Measurements from ENCODE around the gene NFIX. TPM values are rescaled to one million over a fixed set of nuclear protein-coding genes. Genes with fewer than 3 reads are reported as not detected.

NFIX gene
- total RNA-seq, 4 donors from 2014 or later: 32.3 to 81.2 (median 51.6) TPM

DNA sequence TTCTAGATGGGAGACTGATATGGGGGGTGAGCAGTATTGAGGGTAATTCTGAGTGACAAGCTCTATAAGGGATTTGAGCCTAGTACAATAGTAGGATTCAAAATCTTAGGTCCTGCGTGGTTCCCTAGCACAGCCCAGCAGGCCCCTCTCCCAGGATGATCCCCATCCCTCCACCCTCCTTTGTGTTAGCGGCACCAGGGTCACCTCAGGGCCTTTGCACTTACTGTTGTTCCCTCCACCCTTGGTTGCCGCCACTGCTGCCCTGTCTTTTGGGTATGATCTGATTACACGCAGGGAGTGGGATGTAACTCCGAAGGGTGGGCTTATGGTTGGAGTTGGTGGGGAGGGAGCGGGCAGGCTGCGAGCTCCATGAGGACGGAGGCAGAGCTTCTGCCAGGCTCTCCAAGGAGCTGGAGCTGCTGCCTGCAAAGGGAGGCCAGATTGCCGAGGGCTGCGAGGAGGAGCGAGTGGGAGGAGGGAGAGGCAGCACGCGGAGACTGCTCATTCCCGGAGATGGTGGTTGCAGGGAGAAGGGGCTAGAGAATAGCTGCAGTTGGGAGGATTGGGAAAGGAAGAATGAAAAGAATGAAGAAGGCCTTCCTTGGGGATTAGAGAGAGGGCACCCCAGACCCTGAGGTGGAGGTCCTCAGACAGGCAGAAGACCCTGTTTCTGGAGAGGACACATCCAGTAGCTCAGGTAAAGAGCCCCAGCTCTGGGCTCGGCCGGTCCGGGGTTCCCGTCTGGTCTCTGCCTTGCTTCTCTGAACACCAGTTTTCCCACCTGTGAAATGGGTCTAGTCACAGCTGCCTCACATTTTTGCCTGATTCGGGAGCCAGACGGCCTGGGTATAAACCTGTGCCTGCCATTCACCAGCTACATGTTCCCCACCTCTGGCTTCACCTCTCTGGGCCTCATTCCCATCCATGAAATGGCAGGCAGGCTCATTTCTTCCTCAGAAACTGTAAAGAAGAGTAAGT, 128.0 kb downstream of the NFIX start:
- no peak overlapping the region for H3K27ac ChIP-seq
- peaks cover 0 to 31% (median 0%) of the 10 kb centered on the region in 3 donors for H3K36me3 ChIP-seq
- H3K4me1 ChIP-seq: peaks cover 19 to 31% (median 20%) of the 10 kb centered on the region in 3 donors
- H3K4me3 ChIP-seq: no peak overlapping the region
- no peaks in the 10 kb centered on the region for H3K27me3 ChIP-seq
- DNase-seq: no peak
- H3K9me3 ChIP-seq: no peaks in the 10 kb centered on the region
- 92 to 95% methylated on average over 15 to 17 of the region's 20 CpGs for WGBS, 2 donors
- TF ChIP-seq POLR2A (IDR thresholded peaks at IDR 0.05): no peak
- TF ChIP-seq, protein P1, sequence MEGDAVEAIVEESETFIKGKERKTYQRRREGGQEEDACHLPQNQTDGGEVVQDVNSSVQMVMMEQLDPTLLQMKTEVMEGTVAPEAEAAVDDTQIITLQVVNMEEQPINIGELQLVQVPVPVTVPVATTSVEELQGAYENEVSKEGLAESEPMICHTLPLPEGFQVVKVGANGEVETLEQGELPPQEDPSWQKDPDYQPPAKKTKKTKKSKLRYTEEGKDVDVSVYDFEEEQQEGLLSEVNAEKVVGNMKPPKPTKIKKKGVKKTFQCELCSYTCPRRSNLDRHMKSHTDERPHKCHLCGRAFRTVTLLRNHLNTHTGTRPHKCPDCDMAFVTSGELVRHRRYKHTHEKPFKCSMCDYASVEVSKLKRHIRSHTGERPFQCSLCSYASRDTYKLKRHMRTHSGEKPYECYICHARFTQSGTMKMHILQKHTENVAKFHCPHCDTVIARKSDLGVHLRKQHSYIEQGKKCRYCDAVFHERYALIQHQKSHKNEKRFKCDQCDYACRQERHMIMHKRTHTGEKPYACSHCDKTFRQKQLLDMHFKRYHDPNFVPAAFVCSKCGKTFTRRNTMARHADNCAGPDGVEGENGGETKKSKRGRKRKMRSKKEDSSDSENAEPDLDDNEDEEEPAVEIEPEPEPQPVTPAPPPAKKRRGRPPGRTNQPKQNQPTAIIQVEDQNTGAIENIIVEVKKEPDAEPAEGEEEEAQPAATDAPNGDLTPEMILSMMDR (IDR thresholded peaks at IDR 0.05): no peak
- intact Hi-C loops (cut with DNase I): no loop called here

DNA sequence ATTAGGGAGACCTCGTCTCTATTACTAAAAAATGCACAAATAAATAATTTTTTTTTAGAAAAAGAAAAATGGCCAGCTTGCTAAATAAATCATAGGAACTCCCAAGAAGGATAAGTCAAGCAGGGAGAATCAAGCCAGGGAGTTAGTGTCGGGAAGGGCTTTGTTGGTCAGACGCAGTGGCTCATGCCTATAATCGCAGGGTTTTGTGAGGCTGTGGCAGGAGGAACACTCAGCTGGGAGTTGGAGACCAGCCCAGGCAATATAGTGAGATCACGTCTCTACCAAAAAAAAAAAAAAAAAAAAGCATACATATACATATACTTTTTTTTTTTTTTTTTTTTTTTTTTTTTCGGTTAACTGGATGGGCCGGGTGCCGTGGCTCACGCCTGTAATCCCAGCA, 131.8 kb downstream of the NFIX start:
- WGBS, 2 donors: 84 to 87% methylated on average over 5 to 7 of the region's 9 CpGs
- TF ChIP-seq, protein P1 (IDR thresholded peaks at IDR 0.05): no peak
- TF ChIP-seq POLR2A (IDR thresholded peaks at IDR 0.05): no peak
- no peak for DNase-seq
- Histone ChIP-seq H3K4me3 (no peak overlapping the region), H3K4me1 (peaks cover 0 to 6% (median 0%) of the 10 kb centered on the region in 3 donors), H3K27ac (no peak overlapping the region), H3K9me3 (no peaks in the 10 kb centered on the region), H3K27me3 (no peaks in the 10 kb centered on the region), H3K36me3 (peaks cover 0 to 24% (median 0%) of the 10 kb centered on the region in 3 donors)
- intact Hi-C loops (cut with DNase I): no loop called here

DNA sequence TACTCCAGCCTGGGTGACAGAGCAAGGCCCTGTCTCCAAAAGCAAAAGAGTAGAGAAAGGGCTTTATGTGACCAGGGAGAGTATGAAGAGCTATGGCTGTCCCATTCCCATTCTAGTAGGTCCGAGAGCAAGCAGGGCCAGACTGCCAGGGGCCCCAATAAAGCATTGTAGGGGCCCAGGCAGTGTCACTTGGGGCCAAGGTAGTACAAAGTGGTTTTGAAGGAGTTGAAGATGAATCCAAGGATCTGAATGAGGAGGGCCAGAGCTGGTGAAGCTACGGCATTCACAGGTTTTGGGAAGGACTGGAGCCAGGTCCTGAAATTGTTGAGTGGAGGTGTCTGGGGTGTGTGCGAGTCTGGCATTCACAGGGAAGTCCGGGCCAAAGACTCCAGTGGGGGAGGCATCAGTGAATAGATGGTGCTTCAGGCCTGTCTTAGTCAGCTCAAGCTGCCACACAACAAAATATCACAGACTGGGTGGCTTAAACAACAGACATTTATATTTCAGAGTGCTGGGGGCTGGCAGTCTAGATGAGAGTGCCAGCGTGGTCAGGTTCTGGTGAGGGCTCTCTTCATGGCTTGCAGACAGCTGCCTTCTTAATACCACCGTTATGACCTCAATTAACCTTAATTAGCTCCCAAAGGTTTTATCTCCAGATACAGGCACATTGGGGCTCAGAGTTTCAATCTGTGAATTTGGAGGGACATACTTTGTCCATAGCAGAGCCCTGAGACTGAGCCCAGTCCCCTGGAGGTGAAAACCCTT, 132.7 kb downstream of the NFIX start:
- WGBS, 2 donors: 85 to 90% methylated on average over 2 to 6 of the region's 6 CpGs
- Histone ChIP-seq H3K27me3 (no peaks in the 10 kb centered on the region), H3K9me3 (no peaks in the 10 kb centered on the region), H3K27ac (no peak overlapping the region), H3K4me3 (no peak overlapping the region), H3K4me1 (peaks cover 0 to 7% (median 0%) of the 10 kb centered on the region in 3 donors), H3K36me3 (peaks cover 0 to 26% (median 0%) of the 10 kb centered on the region in 3 donors)
- DNase-seq: no peak
- intact Hi-C loops (cut with DNase I): no loop called here
- no peak for TF ChIP-seq POLR2A (IDR thresholded peaks at IDR 0.05)
- TF ChIP-seq, protein P1 (IDR thresholded peaks at IDR 0.05): no peak

DNA sequence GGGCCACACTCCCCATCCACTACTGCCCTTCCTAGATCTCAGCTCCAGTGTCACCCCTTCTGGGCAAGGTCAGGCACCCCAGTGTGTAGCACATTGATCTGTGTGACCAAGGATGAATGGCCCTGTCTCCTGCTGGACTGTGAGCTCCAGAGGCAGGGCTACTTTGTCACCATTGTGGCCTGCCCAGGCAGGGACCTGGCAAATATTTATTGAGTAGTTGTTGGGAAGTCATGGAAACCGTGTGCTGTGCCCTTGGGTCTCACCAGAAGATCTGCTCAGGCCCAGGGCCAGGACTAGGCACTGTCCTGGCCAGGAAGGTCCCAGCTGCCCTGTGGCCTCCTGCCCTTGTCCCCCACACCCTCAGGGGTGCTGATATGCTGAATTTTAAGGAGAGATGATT, 133.3 kb downstream of the NFIX start:
- peaks cover 0 to 13% (median 0%) of the 10 kb centered on the region in 3 donors for H3K4me1 ChIP-seq
- no peaks in the 10 kb centered on the region for H3K9me3 ChIP-seq
- TF ChIP-seq, protein P1 (IDR thresholded peaks at IDR 0.05): no peak
- TF ChIP-seq POLR2A (IDR thresholded peaks at IDR 0.05): no peak
- no peaks in the 10 kb centered on the region for H3K27me3 ChIP-seq
- DNase-seq: no peak
- H3K27ac ChIP-seq: no peak overlapping the region
- peaks cover 0 to 28% (median 0%) of the 10 kb centered on the region in 3 donors for H3K36me3 ChIP-seq
- H3K4me3 ChIP-seq: no peak overlapping the region
- intact Hi-C loops (cut with DNase I): no loop called here
- 33 to 60% methylated on average over 1 of the region's 1 CpG for WGBS, 2 donors
